GM21447 (cell line): ENCODE data around the gene ASCL1.

Experiments
- ATAC-seq: cut with Tn5 transposase; IDR thresholded peaks from one replicate; pipeline ENCODE4 v1.9.1; 2021; ENCODE audit not compliant: unreplicated experiment

Gene ASCL1

DNA sequence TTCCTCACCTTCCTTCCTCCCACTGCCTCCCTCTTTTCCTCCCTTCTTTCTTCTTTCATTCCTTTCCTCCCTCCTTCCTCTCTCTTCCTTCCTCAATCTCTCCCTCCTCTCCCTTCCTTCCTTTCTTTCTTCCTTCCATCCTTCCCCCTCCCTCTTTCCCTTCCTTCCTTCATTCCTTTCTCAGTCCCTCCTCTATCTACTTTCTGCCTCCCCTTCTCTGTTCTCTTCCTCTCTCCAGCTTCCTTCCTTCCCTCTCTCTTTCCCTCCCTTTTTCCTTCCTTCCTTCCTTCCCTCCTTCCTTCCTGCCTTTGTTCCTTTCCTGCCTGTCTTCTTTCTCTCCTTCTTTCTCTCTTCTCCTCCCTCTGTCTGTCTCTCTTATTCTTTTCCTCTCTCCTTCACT, 16.1 kb downstream of the ASCL1 start:
- ATAC-seq = no peak

DNA sequence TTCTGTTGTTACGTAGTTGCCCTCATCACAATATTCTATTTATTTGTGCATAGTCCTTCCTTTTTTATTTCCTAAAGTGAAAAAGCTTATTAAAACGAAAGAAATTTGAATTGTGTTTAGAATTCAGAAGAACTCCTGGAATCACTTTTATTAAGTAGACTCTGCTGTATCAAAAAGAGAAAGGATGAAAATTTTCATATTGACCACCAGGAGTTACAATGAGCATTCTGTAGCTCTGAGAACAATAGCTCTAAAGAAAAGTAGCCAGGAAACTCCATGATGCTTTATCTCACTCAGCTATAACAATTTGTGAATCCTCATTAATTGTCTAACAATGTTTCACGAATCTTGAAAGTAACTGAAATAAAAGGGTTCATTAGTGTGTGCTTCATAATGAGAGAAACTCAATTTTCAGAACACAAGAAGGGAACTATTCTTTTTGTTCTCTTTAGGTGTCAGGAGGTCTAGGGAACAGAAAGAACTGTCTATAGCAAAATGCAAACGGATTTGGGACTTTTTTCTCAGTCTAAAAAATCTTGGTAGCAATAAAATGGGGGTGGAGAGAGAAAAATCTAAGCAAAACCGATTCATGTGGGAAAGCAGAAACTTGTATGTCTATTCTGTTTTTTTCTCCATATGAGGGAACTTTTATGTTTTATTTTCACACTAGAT, 19.3 kb downstream of the ASCL1 start:
- ATAC-seq = no peak

DNA sequence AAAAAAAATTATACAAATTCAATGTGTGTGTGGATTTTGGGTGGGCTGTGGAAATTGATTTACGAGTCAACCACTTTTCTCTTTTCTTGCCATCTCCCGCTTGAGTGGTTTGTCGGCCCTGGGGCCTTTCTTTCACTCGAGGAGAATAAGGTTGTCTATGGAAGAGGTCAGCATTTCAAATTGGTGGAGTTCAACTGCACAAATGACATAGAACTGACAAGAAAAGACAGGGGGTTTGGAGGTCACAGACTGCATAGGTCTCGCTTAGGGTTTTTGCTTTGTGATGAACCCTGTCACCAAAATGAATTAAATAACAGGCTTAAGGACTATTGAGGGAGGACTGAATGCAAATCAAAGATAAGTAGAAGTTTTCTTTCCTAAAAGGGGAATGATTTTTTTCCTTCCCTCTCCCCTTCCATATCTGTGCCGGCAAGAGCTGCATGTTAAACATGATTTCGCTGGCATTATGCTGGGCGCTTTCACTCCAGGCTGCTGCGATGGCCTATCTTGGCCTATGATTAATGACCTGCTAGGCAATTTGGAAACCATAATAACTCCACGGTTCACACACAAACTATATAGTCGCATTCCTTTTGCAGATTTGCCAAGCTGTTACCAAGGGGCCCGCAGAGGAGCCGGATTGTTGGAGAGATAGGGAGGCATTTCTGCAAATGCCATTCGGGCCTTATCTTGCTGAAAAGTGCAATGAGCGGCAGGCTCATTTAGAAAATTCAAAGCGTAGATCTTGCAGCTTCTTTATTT, 20.7 kb downstream of the ASCL1 start:
- no peak for ATAC-seq

- ATAC-seq = no peak
Observed at GRCh38 chr12:102980350-102980749, 22.9 kb downstream of the ASCL1 start.

- no peak for ATAC-seq
Observed at GRCh38 chr12:102990419-102990818, 32.9 kb downstream of the ASCL1 start.

DNA sequence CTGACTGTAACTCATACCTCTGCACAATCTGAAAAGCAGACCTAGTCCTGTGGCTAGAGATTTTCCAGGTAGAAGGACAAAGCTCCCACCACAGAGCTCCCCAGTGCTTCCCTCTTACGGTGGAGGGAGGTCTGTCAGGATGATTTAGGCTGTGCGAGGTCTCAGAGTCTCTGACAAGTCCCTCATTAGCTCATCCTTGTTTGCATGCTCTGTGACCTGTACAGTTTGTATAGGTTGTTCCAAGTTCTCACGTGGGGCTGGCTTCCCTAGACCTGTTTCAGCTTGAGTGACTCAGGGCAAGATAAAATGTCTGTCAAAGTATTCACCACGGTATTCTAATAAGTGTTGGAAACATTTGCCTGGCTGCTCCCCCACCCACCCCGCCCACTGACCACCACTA, 34.8 kb downstream of the ASCL1 start:
- ATAC-seq = no peak

GRCh38 chr12:102992720-102993119, 35.2 kb downstream of the ASCL1 start:
- no peak for ATAC-seq

DNA sequence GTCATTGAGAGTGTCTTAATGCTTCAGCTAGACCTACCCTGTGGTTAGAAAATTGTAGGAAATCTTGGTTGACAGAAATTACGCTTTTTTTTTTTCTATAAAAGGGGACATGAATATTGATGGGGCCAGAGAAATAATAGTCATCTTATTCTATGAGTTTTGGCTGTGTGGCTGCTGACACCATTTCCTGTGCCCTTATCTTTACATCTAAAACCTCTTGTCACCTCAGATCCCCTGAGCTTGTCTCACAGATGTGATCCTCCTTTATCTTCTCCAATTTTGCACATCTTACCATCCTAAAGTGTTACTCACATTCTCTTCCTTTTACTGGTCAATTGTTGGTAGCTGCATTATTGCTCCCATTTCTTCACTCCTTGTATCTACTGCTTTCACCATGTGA, 36.1 kb downstream of the ASCL1 start:
- no peak for ATAC-seq

- no peak for ATAC-seq
Observed at GRCh38 chr12:102995372-102995771, 37.9 kb downstream of the ASCL1 start.
